GM23338 (cell line): ENCODE results near the gene HSFX2.

ENCODE experiments used
- EZH2phosphoT487 ChIP-seq: fragments of 200-600 bp; sonication (generic); IDR thresholded peaks from one replicate; pipeline ENCODE4 v1.8.1; 2018; ENCODE audit warnings: antibody characterized with exemption; ENCODE audit not compliant: unreplicated experiment
- NANOG ChIP-seq: IDR thresholded peaks from 2 replicates; pipeline ENCODE4 v1.6.1; 2016; ENCODE audit warnings: antibody characterized with exemption, borderline replicate concordance
- POLR2AphosphoS5 ChIP-seq: IDR thresholded peaks from 2 replicates; pipeline ENCODE4 v1.6.1; 2016; ENCODE audit warnings: antibody characterized with exemption, low read depth
- TF ChIP-seq, protein P1 (sequence below), 2 experiments: fragments of 200-600 bp in 1 of 2; sonication (generic) in 1 of 2; conservative IDR thresholded peaks; 2 replicates each; pipeline versions ENCODE4 v1.5.1 to v1.6.1; 2016 to 2017; ENCODE audit warnings: antibody characterized with exemption in 2 of 2, low read depth in 2 of 2, mild to moderate bottlenecking in 2 of 2, moderate library complexity in 1 of 2
- TF ChIP-seq, protein P2 (sequence below): IDR thresholded peaks from one replicate; pipeline ENCODE4 v1.6.1; 2018; ENCODE audit warnings: antibody characterized with exemption; ENCODE audit not compliant: unreplicated experiment

GRCh38 chrX:149607699-149608098, 12.6 kb upstream of the HSFX2 start:
- TF ChIP-seq, protein P1, sequence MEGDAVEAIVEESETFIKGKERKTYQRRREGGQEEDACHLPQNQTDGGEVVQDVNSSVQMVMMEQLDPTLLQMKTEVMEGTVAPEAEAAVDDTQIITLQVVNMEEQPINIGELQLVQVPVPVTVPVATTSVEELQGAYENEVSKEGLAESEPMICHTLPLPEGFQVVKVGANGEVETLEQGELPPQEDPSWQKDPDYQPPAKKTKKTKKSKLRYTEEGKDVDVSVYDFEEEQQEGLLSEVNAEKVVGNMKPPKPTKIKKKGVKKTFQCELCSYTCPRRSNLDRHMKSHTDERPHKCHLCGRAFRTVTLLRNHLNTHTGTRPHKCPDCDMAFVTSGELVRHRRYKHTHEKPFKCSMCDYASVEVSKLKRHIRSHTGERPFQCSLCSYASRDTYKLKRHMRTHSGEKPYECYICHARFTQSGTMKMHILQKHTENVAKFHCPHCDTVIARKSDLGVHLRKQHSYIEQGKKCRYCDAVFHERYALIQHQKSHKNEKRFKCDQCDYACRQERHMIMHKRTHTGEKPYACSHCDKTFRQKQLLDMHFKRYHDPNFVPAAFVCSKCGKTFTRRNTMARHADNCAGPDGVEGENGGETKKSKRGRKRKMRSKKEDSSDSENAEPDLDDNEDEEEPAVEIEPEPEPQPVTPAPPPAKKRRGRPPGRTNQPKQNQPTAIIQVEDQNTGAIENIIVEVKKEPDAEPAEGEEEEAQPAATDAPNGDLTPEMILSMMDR (conservative IDR thresholded peaks at IDR 0.05; ENCODE audit: low read depth in 2 of 2), result no peak
- TF ChIP-seq, protein P2, sequence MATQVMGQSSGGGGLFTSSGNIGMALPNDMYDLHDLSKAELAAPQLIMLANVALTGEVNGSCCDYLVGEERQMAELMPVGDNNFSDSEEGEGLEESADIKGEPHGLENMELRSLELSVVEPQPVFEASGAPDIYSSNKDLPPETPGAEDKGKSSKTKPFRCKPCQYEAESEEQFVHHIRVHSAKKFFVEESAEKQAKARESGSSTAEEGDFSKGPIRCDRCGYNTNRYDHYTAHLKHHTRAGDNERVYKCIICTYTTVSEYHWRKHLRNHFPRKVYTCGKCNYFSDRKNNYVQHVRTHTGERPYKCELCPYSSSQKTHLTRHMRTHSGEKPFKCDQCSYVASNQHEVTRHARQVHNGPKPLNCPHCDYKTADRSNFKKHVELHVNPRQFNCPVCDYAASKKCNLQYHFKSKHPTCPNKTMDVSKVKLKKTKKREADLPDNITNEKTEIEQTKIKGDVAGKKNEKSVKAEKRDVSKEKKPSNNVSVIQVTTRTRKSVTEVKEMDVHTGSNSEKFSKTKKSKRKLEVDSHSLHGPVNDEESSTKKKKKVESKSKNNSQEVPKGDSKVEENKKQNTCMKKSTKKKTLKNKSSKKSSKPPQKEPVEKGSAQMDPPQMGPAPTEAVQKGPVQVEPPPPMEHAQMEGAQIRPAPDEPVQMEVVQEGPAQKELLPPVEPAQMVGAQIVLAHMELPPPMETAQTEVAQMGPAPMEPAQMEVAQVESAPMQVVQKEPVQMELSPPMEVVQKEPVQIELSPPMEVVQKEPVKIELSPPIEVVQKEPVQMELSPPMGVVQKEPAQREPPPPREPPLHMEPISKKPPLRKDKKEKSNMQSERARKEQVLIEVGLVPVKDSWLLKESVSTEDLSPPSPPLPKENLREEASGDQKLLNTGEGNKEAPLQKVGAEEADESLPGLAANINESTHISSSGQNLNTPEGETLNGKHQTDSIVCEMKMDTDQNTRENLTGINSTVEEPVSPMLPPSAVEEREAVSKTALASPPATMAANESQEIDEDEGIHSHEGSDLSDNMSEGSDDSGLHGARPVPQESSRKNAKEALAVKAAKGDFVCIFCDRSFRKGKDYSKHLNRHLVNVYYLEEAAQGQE, result no peak
- no peak for TF ChIP-seq EZH2phosphoT487
- no peak for TF ChIP-seq NANOG
- TF ChIP-seq POLR2AphosphoS5, result no peak
